Measurements from ENCODE around the gene FOXP1. TPM values are rescaled to one million over a fixed set of nuclear protein-coding genes. Genes with fewer than 3 reads are reported as not detected.

FOXP1 gene
- total and polyA plus RNA-seq, 2 of the 13 experiments (the other 11 are each of a cell fraction or from before 2014, with no cell fraction given): 40.4 to 59.0 TPM

- TF ChIP-seq ZHX2 (IDR thresholded peaks at IDR 0.05; ENCODE audit: low read depth): no peak
- TF ChIP-seq ZHX2 (CRISPR knock-in tag; IDR thresholded peaks at IDR 0.05; ENCODE audit: borderline replicate concordance): no peak
- TF ChIP-seq MATR3 (CRISPR knock-in tag; IDR thresholded peaks at IDR 0.05): no peak
- TF ChIP-seq HOXA7 (CRISPR knock-in tag; IDR thresholded peaks at IDR 0.05): no peak
- TF ChIP-seq SP1 (IDR thresholded peaks at IDR 0.05): no peak
- TF ChIP-seq SP1 (CRISPR knock-in tag; IDR thresholded peaks at IDR 0.05): no peak
- no peak for TF ChIP-seq GTF3A (CRISPR knock-in tag; conservative IDR thresholded peaks at IDR 0.05)
- no peak for TF ChIP-seq TAF1 (CRISPR knock-in tag; IDR thresholded peaks at IDR 0.05)
- no peak for TF ChIP-seq ZNF609 (CRISPR knock-in tag; IDR thresholded peaks at IDR 0.05; ENCODE audit: borderline replicate concordance)
- TF ChIP-seq HNF1A (IDR thresholded peaks at IDR 0.05; ENCODE audit: low read depth): no peak
- TF ChIP-seq HNF1A (CRISPR knock-in tag; IDR thresholded peaks at IDR 0.05; ENCODE audit: borderline replicate concordance): no peak
Measured at GRCh38 chr3:70988111-70988510, 595.4 kb downstream of the FOXP1 start (continued).
